ENCODE measurements around the gene TMEM154.

TMEM154 gene

GRCh38 chr4:152679414-152680281 lies at the start of gene TMEM154:
Gene TMEM154 (minus strand): TSS chr4:152679997. CDS start chr4:152679933, 64 bp downstream.
- no peak for DNase-seq (ENCODE audit: low spot score)

GRCh38 chr4:152729466-152729865 lies 49.7 kb upstream of the TMEM154 start:
- DNase-seq (ENCODE audit: low spot score): peak; percentile 9

GRCh38 chr4:152728343-152728742 lies 48.5 kb upstream of the TMEM154 start:
- DNase-seq (ENCODE audit: low spot score): no peak

- DNase-seq (ENCODE audit: low spot score): no peak
These were observed 48.0 kb upstream of the TMEM154 start for GRCh38 chr4:152727784-152728183.

GRCh38 chr4:152724494-152724893 lies 44.7 kb upstream of the TMEM154 start:
- DNase-seq (ENCODE audit: low spot score): no peak

GRCh38 chr4:152723236-152723635 lies 43.4 kb upstream of the TMEM154 start:
- no peak for DNase-seq (ENCODE audit: low spot score)

GRCh38 chr4:152719801-152720556 lies 40.2 kb upstream of the TMEM154 start:
- DNase-seq (ENCODE audit: low spot score): no peak

GRCh38 chr4:152719291-152719690 lies 39.5 kb upstream of the TMEM154 start:
- no peak for DNase-seq (ENCODE audit: low spot score)

GRCh38 chr4:152715076-152715475 lies 35.3 kb upstream of the TMEM154 start:
- no peak for DNase-seq (ENCODE audit: low spot score)

- DNase-seq (ENCODE audit: low spot score): no peak
These were observed 34.3 kb upstream of the TMEM154 start for GRCh38 chr4:152713951-152714705.

GRCh38 chr4:152709675-152710438 lies 30.1 kb upstream of the TMEM154 start:
- DNase-seq (ENCODE audit: low spot score): no peak

GRCh38 chr4:152708796-152709195 lies 29.0 kb upstream of the TMEM154 start:
- no peak for DNase-seq (ENCODE audit: low spot score)

GRCh38 chr4:152708361-152708760 lies 28.6 kb upstream of the TMEM154 start:
- no peak for DNase-seq (ENCODE audit: low spot score)

GRCh38 chr4:152707632-152708031 lies 27.8 kb upstream of the TMEM154 start:
- no peak for DNase-seq (ENCODE audit: low spot score)

- DNase-seq (ENCODE audit: low spot score): no peak
These were observed 26.1 kb upstream of the TMEM154 start for GRCh38 chr4:152705903-152706302.

GRCh38 chr4:152704788-152705187 lies 25.0 kb upstream of the TMEM154 start:
- no peak for DNase-seq (ENCODE audit: low spot score)

GRCh38 chr4:152700151-152700550 lies 20.4 kb upstream of the TMEM154 start:
- DNase-seq (ENCODE audit: low spot score): no peak

GRCh38 chr4:152699313-152699712 lies 19.5 kb upstream of the TMEM154 start:
- DNase-seq (ENCODE audit: low spot score): no peak

GRCh38 chr4:152698089-152698499 lies 18.3 kb upstream of the TMEM154 start:
- DNase-seq (ENCODE audit: low spot score): no peak

- no peak for DNase-seq (ENCODE audit: low spot score)
These were observed 17.7 kb upstream of the TMEM154 start for GRCh38 chr4:152697284-152698088.

GRCh38 chr4:152696764-152697261 lies 17.0 kb upstream of the TMEM154 start:
- DNase-seq (ENCODE audit: low spot score): no peak

Measured in RKO (cell line).